NT2/D1 (cell line): ENCODE data around the gene PLCG1.

Experiments
- DNase-seq: peaks from one replicate; pipeline ENCODE4 v3.0.0-alpha.2; 2011; ENCODE audit warnings: low read depth, low spot score
- H3K27me3 ChIP-seq: 2 replicates; pipeline ENCODE4 v1.6.0; 2011; ENCODE audit warnings: mild to moderate bottlenecking; ENCODE audit not compliant: insufficient read length, insufficient read depth
- H3K36me3 ChIP-seq: 2 replicates; pipeline ENCODE4 v1.6.1; 2011; ENCODE audit warnings: mild to moderate bottlenecking, low read length, mixed read lengths; ENCODE audit not compliant: insufficient read depth, insufficient read length
- H3K4me1 ChIP-seq: 2 replicates; pipeline ENCODE4 v1.5.1; 2011; ENCODE audit not compliant: insufficient read depth, insufficient read length
- H3K4me3 ChIP-seq: 2 replicates; pipeline ENCODE4 v1.5.1; 2011; ENCODE audit warnings: low read depth; ENCODE audit not compliant: insufficient read length
- H3K9ac ChIP-seq: 2 replicates; pipeline ENCODE4 v1.6.0; 2011; ENCODE audit warnings: low read depth; ENCODE audit not compliant: insufficient read length
- H3K9me3 ChIP-seq: 2 replicates; pipeline ENCODE4 v1.5.1; 2011; ENCODE audit warnings: mild to moderate bottlenecking, low read length; ENCODE audit not compliant: insufficient read depth
- SUZ12 ChIP-seq: IDR thresholded peaks from 2 replicates; pipeline ENCODE4 v1.6.1; 2011; ENCODE audit not compliant: insufficient read length, insufficient read depth; ENCODE audit errors: extremely low read depth
- YY1 ChIP-seq: IDR thresholded peaks from 2 replicates; pipeline ENCODE4 v1.6.1; 2011; ENCODE audit not compliant: insufficient read length, insufficient read depth
- ZNF274 ChIP-seq: IDR thresholded peaks from 2 replicates; pipeline ENCODE4 v1.6.1; 2011; ENCODE audit warnings: mild to moderate bottlenecking, low read depth, low read length

Gene PLCG1

GRCh38 chr20:41169162-41169690, 31.9 kb downstream of the PLCG1 start:
- H3K4me3 ChIP-seq, result no peak overlapping the region
- peaks cover 96% of the 10 kb centered on the region for H3K36me3 ChIP-seq
- no peaks in the 10 kb centered on the region for H3K9me3 ChIP-seq
- H3K27me3 ChIP-seq, result no peaks in the 10 kb centered on the region
- TF ChIP-seq SUZ12, result no peak
- no peak for TF ChIP-seq YY1
- no peak for TF ChIP-seq ZNF274
- DNase-seq, result no peak
- no peak overlapping the region for H3K9ac ChIP-seq
- peaks cover 18% of the 10 kb centered on the region for H3K4me1 ChIP-seq

GRCh38 chr20:41169791-41170351, 32.5 kb downstream of the PLCG1 start:
- Histone ChIP-seq H3K4me3 (no peak overlapping the region), H3K9ac (no peak overlapping the region), H3K27me3 (no peaks in the 10 kb centered on the region), H3K36me3 (peaks cover 96% of the 10 kb centered on the region), H3K4me1 (peaks cover 24% of the 10 kb centered on the region), H3K9me3 (no peaks in the 10 kb centered on the region)
- no peak for DNase-seq
- TF ChIP-seq YY1 (no peak), SUZ12 (no peak), ZNF274 (no peak)

- no peak overlapping the region for H3K9ac ChIP-seq
- peaks cover 25% of the 10 kb centered on the region for H3K4me1 ChIP-seq
- no peaks in the 10 kb centered on the region for H3K27me3 ChIP-seq
- DNase-seq, result no peak
- H3K9me3 ChIP-seq, result no peaks in the 10 kb centered on the region
- H3K36me3 ChIP-seq, result peaks cover 94% of the 10 kb centered on the region
- no peak for TF ChIP-seq YY1
- no peak for TF ChIP-seq SUZ12
- no peak for TF ChIP-seq ZNF274
- no peak overlapping the region for H3K4me3 ChIP-seq
Observed at GRCh38 chr20:41170386-41171105, 33.2 kb downstream of the PLCG1 start.

DNA sequence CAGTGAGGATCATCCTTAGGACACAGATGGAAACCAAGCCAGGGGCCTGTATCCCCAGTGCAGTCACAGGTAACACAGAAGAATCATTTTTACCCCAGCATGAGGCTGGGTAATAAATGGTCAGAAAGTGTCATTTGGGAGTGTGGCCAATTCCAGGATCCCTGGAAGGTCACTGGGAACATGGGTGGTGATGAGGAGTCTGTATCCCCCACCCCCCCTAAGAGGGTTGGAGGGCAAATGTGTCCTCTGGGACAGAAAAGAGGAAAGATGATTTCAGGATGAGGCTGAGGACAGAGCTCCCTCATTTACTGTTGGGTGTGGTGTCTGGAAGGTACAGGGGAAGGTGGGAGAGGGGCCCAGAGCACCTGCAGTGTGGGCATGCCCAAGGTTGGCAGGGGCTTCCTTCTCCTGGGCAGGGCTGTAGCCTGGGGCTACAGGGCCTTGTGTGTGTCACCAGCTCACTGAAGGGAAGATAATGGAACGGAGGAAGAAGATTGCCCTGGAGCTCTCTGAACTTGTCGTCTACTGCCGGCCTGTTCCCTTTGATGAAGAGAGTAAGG, 34.5 kb downstream of the PLCG1 start:
- peaks cover 94% of the 10 kb centered on the region for H3K36me3 ChIP-seq
- H3K9ac ChIP-seq, result no peak overlapping the region
- DNase-seq, result no peak
- H3K4me3 ChIP-seq, result no peak overlapping the region
- H3K27me3 ChIP-seq, result no peaks in the 10 kb centered on the region
- no peaks in the 10 kb centered on the region for H3K9me3 ChIP-seq
- TF ChIP-seq ZNF274 (no peak), YY1 (no peak), SUZ12 (no peak)
- H3K4me1 ChIP-seq, result peaks cover 19% of the 10 kb centered on the region

GRCh38 chr20:41172296-41173140, 35.2 kb downstream of the PLCG1 start:
- Histone ChIP-seq H3K9ac (no peak overlapping the region), H3K36me3 (peaks cover 94% of the 10 kb centered on the region), H3K4me1 (peaks cover 16% of the 10 kb centered on the region), H3K4me3 (no peak overlapping the region), H3K9me3 (no peaks in the 10 kb centered on the region), H3K27me3 (no peaks in the 10 kb centered on the region)
- DNase-seq, result no peak
- no peak for TF ChIP-seq ZNF274
- no peak for TF ChIP-seq YY1
- no peak for TF ChIP-seq SUZ12

GRCh38 chr20:41173161-41173721, 35.9 kb downstream of the PLCG1 start:
- no peak overlapping the region for H3K9ac ChIP-seq
- H3K36me3 ChIP-seq, result peaks cover 94% of the 10 kb centered on the region
- TF ChIP-seq ZNF274 (no peak), SUZ12 (no peak), YY1 (no peak)
- peaks cover 19% of the 10 kb centered on the region for H3K4me1 ChIP-seq
- H3K4me3 ChIP-seq, result no peak overlapping the region
- no peaks in the 10 kb centered on the region for H3K27me3 ChIP-seq
- DNase-seq, result peak; percentile 57
- H3K9me3 ChIP-seq, result no peaks in the 10 kb centered on the region

GRCh38 chr20:41173791-41174341, 36.5 kb downstream of the PLCG1 start:
- Histone ChIP-seq H3K9me3 (no peaks in the 10 kb centered on the region), H3K4me3 (no peak overlapping the region), H3K36me3 (peaks cover 94% of the 10 kb centered on the region), H3K9ac (no peak overlapping the region), H3K27me3 (no peaks in the 10 kb centered on the region), H3K4me1 (peaks cover 20% of the 10 kb centered on the region)
- TF ChIP-seq SUZ12, result no peak
- TF ChIP-seq YY1, result no peak
- TF ChIP-seq ZNF274, result no peak
- no peak for DNase-seq
